PC-9 (cell line): ENCODE measurements around the gene TAS2R30. TPM values are rescaled to one million over a fixed set of nuclear protein-coding genes. Genes with fewer than 3 reads are reported as not detected.

Experiments
- BruUV-seq: library from RNA; stranded (reverse); fragments of 400-500 nt; replicated peaks from 2 replicates; lab custom pipeline; 2021; lab: Mats Ljungman, UMichigan
- CTCF ChIA-PET: fragments of 300-600 bp; sonication (Branson Sonifier 250); formaldehyde crosslinking; loops from one replicate; lab custom pipeline; 2022; ENCODE audit warnings: antibody characterized with exemption; lab: Charles Lee
- POLR2A ChIA-PET: fragments of 300-600 bp; sonication (Branson Sonifier 250); formaldehyde crosslinking; loops from one replicate; lab custom pipeline; 2022; ENCODE audit warnings: antibody characterized with exemption; ENCODE audit not compliant: unreplicated experiment; lab: Charles Lee
- DNase-seq, 2 experiments: peaks; one replicate each; pipeline versions ENCODE4 v3.0.0 to v3.0.0-alpha.2; 2015 to 2022; ENCODE audit warnings: mixed read lengths in 1 of 2
- H2AFZ ChIP-seq: fragments of 200-600 bp; sonication (generic); 2 replicates; pipeline ENCODE4 v1.8.1; 2017; ENCODE audit warnings: antibody characterized with exemption
- H3F3A ChIP-seq: fragments of 200-600 bp; sonication (generic); 2 replicates; pipeline ENCODE4 v1.8.1; 2017; ENCODE audit warnings: antibody characterized with exemption, mild to moderate bottlenecking, low read depth; ENCODE audit not compliant: insufficient read depth
- H3K27ac ChIP-seq: fragments of 200-600 bp; sonication (generic); 2 replicates; pipeline ENCODE4 v1.6.1; 2016; ENCODE audit warnings: mixed run types
- H3K27me3 ChIP-seq: fragments of 200-600 bp; sonication (generic); 2 replicates; pipeline ENCODE4 v1.6.1; 2016; ENCODE audit warnings: low read depth, mixed run types; ENCODE audit not compliant: insufficient read depth
- H3K36me3 ChIP-seq: fragments of 200-600 bp; sonication (generic); 2 replicates; pipeline ENCODE4 v1.6.1; 2016; ENCODE audit warnings: low read depth, mixed run types
- H3K4me1 ChIP-seq: fragments of 200-600 bp; sonication (generic); replicated peaks from 2 replicates; pipeline ENCODE4 v1.6.1; 2016; ENCODE audit warnings: mixed run types; ENCODE audit not compliant: insufficient read depth
- H3K4me2 ChIP-seq: fragments of 200-600 bp; sonication (generic); 2 replicates; pipeline ENCODE4 v1.6.1; 2017; ENCODE audit warnings: mixed run types
- H3K4me3 ChIP-seq: fragments of 200-600 bp; sonication (generic); 2 replicates; pipeline ENCODE4 v1.6.1; 2016; ENCODE audit warnings: mixed run types
- H3K79me2 ChIP-seq: fragments of 200-600 bp; sonication (generic); 2 replicates; pipeline ENCODE4 v1.6.1; 2017; ENCODE audit warnings: low read depth, mixed run types
- H3K9me2 ChIP-seq: fragments of 200-600 bp; sonication (generic); 2 replicates; pipeline ENCODE4 v1.8.1; 2017; ENCODE audit warnings: mild to moderate bottlenecking; ENCODE audit not compliant: insufficient read depth
- H3K9me3 ChIP-seq: fragments of 200-600 bp; sonication (generic); 2 replicates; pipeline ENCODE4 v1.8.1; 2016; ENCODE audit warnings: low read depth; ENCODE audit not compliant: insufficient read depth
- H4K20me1 ChIP-seq: fragments of 200-600 bp; sonication (generic); 2 replicates; pipeline ENCODE4 v1.8.1; 2017; ENCODE audit not compliant: insufficient read depth
- EZH2 ChIP-seq: fragments of 200-600 bp; sonication (generic); IDR thresholded peaks from 2 replicates; pipeline ENCODE4 v1.8.0; 2017; ENCODE audit warnings: antibody characterized with exemption, low read depth
- intact Hi-C: fragments of 100-400 bp; cut with micrococcal nuclease; formaldehyde crosslinking; loops from one replicate; pipeline ENCODE4 v1.10.0; 2022; ENCODE audit not compliant: unreplicated experiment
- total RNA-seq: library from RNA; stranded (reverse); gene quantifications from 2 replicates; pipeline ENCODE4 v1.2.3, GENCODE V29; 2021
- TF ChIP-seq, protein P1 (sequence below): fragments of 200-600 bp; sonication (generic); conservative IDR thresholded peaks from 2 replicates; pipeline ENCODE4 v1.6.1; 2017; ENCODE audit warnings: mixed run types, antibody characterized with exemption, mild to moderate bottlenecking, moderate library complexity

The TAS2R30 gene
- total RNA-seq, 1 experiment from 2014 or later: 2.9 TPM

DNA sequence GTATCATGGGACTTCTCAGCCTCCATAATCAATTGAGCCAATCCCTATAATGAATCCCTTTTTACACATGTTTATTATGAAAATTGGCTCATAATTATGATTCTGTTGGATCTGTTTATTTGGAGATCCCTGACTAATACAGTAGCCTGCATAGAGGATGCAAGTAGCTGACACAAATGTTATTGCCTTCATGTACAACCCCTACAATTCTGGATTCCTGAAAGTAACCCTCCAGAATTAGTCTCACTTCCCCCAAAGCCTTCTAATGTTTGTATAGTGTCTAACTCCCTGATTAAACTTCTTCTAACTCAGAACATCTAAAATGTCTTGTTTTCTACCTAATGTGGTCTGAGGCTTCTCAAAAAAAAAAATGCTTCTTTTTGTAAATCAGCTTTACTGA lies 29.9 kb upstream of the TAS2R30 start:
- Histone ChIP-seq H3K4me2 (no peak overlapping the region), H3K79me2 (peaks cover 28% of the 10 kb centered on the region), H2AFZ (no peak overlapping the region), H3K9me3 (no peaks in the 10 kb centered on the region), H3K4me3 (no peak overlapping the region), H3K27ac (no peak overlapping the region), H3K27me3 (no peaks in the 10 kb centered on the region), H3K36me3 (no peaks in the 10 kb centered on the region), H3K4me1 (no peaks in the 10 kb centered on the region), H4K20me1 (no peaks in the 10 kb centered on the region), H3F3A (no peaks in the 10 kb centered on the region), H3K9me2 (no peaks in the 10 kb centered on the region)
- TF ChIP-seq, protein P1, sequence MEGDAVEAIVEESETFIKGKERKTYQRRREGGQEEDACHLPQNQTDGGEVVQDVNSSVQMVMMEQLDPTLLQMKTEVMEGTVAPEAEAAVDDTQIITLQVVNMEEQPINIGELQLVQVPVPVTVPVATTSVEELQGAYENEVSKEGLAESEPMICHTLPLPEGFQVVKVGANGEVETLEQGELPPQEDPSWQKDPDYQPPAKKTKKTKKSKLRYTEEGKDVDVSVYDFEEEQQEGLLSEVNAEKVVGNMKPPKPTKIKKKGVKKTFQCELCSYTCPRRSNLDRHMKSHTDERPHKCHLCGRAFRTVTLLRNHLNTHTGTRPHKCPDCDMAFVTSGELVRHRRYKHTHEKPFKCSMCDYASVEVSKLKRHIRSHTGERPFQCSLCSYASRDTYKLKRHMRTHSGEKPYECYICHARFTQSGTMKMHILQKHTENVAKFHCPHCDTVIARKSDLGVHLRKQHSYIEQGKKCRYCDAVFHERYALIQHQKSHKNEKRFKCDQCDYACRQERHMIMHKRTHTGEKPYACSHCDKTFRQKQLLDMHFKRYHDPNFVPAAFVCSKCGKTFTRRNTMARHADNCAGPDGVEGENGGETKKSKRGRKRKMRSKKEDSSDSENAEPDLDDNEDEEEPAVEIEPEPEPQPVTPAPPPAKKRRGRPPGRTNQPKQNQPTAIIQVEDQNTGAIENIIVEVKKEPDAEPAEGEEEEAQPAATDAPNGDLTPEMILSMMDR: no peak
- no peak for TF ChIP-seq EZH2
- no peak for DNase-seq
- intact Hi-C loops: no loop called here
- BruUV-seq: no TSS peak
- ChIA-PET CTCF (no interaction called here), POLR2A (no interaction called here)

DNA sequence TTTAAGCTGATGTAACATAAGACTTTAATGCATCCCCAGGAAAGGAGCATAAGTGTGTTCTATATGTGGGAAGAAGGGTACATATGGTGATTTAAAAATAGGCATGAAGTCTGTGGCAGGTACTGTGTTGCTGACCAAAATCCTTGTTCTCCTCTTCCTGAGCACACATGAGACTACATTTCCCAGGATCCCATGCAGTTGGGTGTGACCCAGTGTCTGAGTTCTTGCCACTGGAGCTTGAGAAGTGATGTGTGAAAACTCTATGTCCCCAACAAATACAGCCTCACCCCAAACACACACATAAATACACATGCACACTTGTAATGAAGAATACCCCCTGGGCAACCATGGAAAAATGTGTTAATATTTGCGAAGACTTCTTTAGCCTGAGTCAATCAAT lies 28.1 kb upstream of the TAS2R30 start:
- intact Hi-C loops: no loop called here
- Histone ChIP-seq H2AFZ (no peak overlapping the region), H3K36me3 (no peaks in the 10 kb centered on the region), H3K27me3 (no peaks in the 10 kb centered on the region), H4K20me1 (no peaks in the 10 kb centered on the region), H3K4me1 (no peaks in the 10 kb centered on the region), H3K27ac (no peak overlapping the region), H3K9me2 (no peaks in the 10 kb centered on the region), H3K79me2 (peaks cover 16% of the 10 kb centered on the region; the same call in 1 of the 2 replicates), H3K4me3 (no peak overlapping the region), H3K9me3 (no peaks in the 10 kb centered on the region), H3F3A (no peaks in the 10 kb centered on the region), H3K4me2 (no peak overlapping the region)
- DNase-seq: no peak
- BruUV-seq: no TSS peak
- POLR2A ChIA-PET: no interaction called here
- TF ChIP-seq, protein P1: no peak
- no peak for TF ChIP-seq EZH2
- CTCF ChIA-PET: no interaction called here

DNA sequence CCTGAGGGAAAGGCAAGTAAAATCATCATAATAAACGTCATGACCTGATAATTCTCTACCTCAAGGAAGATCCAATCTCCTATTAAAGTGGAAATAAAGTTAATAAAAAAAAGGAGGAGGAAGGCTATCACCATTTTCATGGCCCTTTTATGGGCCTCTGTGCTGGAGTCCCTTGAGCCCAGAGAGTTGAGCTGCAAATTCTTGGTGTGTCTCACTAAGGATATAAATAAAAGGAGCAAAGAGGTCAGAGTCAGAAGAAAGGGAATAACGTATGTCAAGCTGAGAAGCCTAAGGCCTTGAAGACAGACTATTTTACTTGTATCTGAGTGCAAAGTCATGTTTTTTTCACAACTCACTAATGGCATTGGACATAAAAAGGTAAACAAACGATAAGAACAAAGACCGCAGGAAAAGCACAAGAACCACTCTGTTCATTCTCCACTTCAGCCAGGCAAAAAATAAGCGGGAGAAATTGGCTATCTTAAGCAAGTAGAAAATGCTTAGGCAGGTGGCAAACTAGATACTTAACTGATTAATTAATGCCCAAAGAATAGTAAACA lies 24.5 kb upstream of the TAS2R30 start:
- no peak overlapping the region for H3K4me3 ChIP-seq
- no peak overlapping the region for H2AFZ ChIP-seq
- H3F3A ChIP-seq: no peaks in the 10 kb centered on the region
- no peaks in the 10 kb centered on the region for H3K4me1 ChIP-seq
- H4K20me1 ChIP-seq: no peaks in the 10 kb centered on the region
- intact Hi-C loops: no loop called here
- no TSS peak for BruUV-seq
- no peaks in the 10 kb centered on the region for H3K27me3 ChIP-seq
- no peak overlapping the region for H3K4me2 ChIP-seq
- H3K9me2 ChIP-seq: no peaks in the 10 kb centered on the region
- CTCF ChIA-PET: no interaction called here
- H3K9me3 ChIP-seq: no peaks in the 10 kb centered on the region
- TF ChIP-seq EZH2: no peak
- TF ChIP-seq, protein P1: no peak
- H3K27ac ChIP-seq: no peak overlapping the region
- POLR2A ChIA-PET: interaction anchor here (0.6 kb wide), 1 partner anchor 35 kb away, joined by 3 read pairs; no protein-coding TSS in a partner anchor
- DNase-seq: no peak
- 0 out of 2 replicates have a peak, but pooled peaks cover 10% of the 10 kb centered on the region for H3K79me2 ChIP-seq
- H3K36me3 ChIP-seq: no peaks in the 10 kb centered on the region
